Spleen (tissue), 11 donors: ENCODE data around the gene FOSB. TPM values are rescaled to one million over a fixed set of nuclear protein-coding genes. Genes with fewer than 3 reads are reported as not detected.

ENCODE experiments used
- DNase-seq: peaks from one replicate; pipeline ENCODE4 v3.0.0-alpha.2; 2020
- H3K27ac ChIP-seq, 8 donors: fragments of 200-600 bp; sonication (generic) in 7 of 8; 1 replicate in 4 of 8; 2 replicates in 4 of 8; pipeline versions ENCODE4 v1.5.0 to v1.8.0; 2016 to 2021; ENCODE audit warnings: inconsistent platforms in 4 of 8, mild to moderate bottlenecking in 4 of 8, moderate library complexity in 1 of 8
- H3K27me3 ChIP-seq, 7 donors: fragments of 200-600 bp; sonication (generic) in 6 of 7; replicated peaks in 1 of 7; 1 replicate in 4 of 7; 2 replicates in 3 of 7; pipeline versions ENCODE4 v1.5.0 to v1.8.0; 2016 to 2021; ENCODE audit warnings: inconsistent platforms in 3 of 7, mild to moderate bottlenecking in 1 of 7
- H3K36me3 ChIP-seq, 6 donors: fragments of 200-600 bp; sonication (generic) in 5 of 6; 1 replicate in 4 of 6; 2 replicates in 2 of 6; pipeline versions ENCODE4 v1.5.0 to v1.8.0; 2016 to 2021; ENCODE audit warnings: inconsistent platforms in 2 of 6
- H3K4me1 ChIP-seq, 6 donors: fragments of 200-600 bp; sonication (generic) in 5 of 6; 1 replicate in 3 of 6; 2 replicates in 3 of 6; pipeline versions ENCODE4 v1.5.0 to v1.8.0; 2016 to 2021; ENCODE audit warnings: inconsistent platforms in 3 of 6
- H3K4me3 ChIP-seq, 8 donors: fragments of 200-600 bp; sonication (generic) in 7 of 8; 1 replicate in 4 of 8; 2 replicates in 4 of 8; pipeline versions ENCODE4 v1.5.0 to v1.8.0; 2016 to 2021; ENCODE audit warnings: inconsistent platforms in 4 of 8, mild to moderate bottlenecking in 4 of 8, moderate library complexity in 2 of 8
- H3K9me3 ChIP-seq, 8 donors: fragments of 200-600 bp; sonication (generic) in 7 of 8; 1 replicate in 4 of 8; 2 replicates in 4 of 8; pipeline versions ENCODE4 v1.5.0 to v1.8.0; 2016 to 2021; ENCODE audit warnings: inconsistent platforms in 4 of 8
- POLR2A ChIP-seq, 3 donors: fragments of 450-650 bp; IDR thresholded peaks; one replicate each; pipeline ENCODE4 v1.5.1; 2017; ENCODE audit warnings: antibody characterized with exemption in 3 of 3, mild to moderate bottlenecking in 1 of 3
- POLR2AphosphoS5 ChIP-seq, 3 donors: sonication (generic); formaldehyde crosslinking; IDR thresholded peaks; one replicate each; pipeline ENCODE4 v1.5.1; 2017; ENCODE audit warnings: antibody characterized with exemption in 3 of 3
- WGBS, 5 donors: extraction: QIAGEN DNeasy Blood & Tissue Kit in 3 of 5; methylation state at CpG; one replicate each; pipeline versions ENCODE4 v1.1.5 to v1.1.7; 2013 to 2018; 5-methylcytosine and 5-hydroxymethylcytosine counted together
- intact Hi-C: fragments of 100-400 bp; cut with DNase I; formaldehyde crosslinking; loops from one replicate; pipeline ENCODE4 v1.15.0; 2023; ENCODE audit warnings: low total_unique reads
- polyA plus RNA-seq, 3 donors: library from polyadenylated mRNA; stranded (reverse); fragments of 200-250 nt; gene quantifications; one replicate each; pipeline ENCODE4 v1.2.1, GENCODE V29; 2013
- total RNA-seq, 7 donors: library from RNA; depleted of rRNA in 3 of 7; stranded (reverse); fragments of >200 nt in 3 of 7; fragmentation: NEBNext Ultra II Directional in 4 of 7; extraction: Animal tissue kit (Norgen Biotek cat#: 25700) in 4 of 7; gene quantifications; one replicate each; pipeline versions ENCODE4 v1.1.0 to v1.2.1, GENCODE V29; 2016 to 2021
- TF ChIP-seq, protein P1 (sequence below), 11 experiments: fragments of 200-600 bp in 7 of 11; fragments of 450-650 bp in 4 of 11; sonication (generic) in 4 of 11; IDR thresholded peaks in 8 of 11; conservative IDR thresholded peaks in 3 of 11; 1 replicate in 7 of 11; 2 replicates in 4 of 11; pipeline versions ENCODE4 v1.4.0 to v1.8.0; 2016 to 2021; ENCODE audit warnings: antibody characterized with exemption in 11 of 11, inconsistent platforms in 4 of 11, mild to moderate bottlenecking in 1 of 11
- donor health status: healthy with polysubstance abuse.
- donor health status: DM: no; HTN: no; CAD: no; lungs with moderate emphysema.
- donor health status: DM: no; HTN: no; CAD: no.
- donor health status: Bipolar disorder and iron deficiency.
- donor health status: healthy.
- donor health status: DM: no; HTN: no; CAD: no.
- donor health status: DM: yes; HTN: yes; CAD: no.

Gene FOSB
- total and polyA plus RNA-seq, 10 donors = 0.42 to 41.7 (median 1.5) TPM

- DNase-seq = peak; percentile 99
- no peaks in the 10 kb centered on the region for H3K9me3 ChIP-seq
- 0 to 3% (median 0%) methylated on average over 23 to 35 of the region's 35 CpGs for WGBS, 5 donors
- intact Hi-C loops = no loop called here
- TF ChIP-seq POLR2AphosphoS5 (IDR thresholded peaks at IDR 0.05) (peak; percentile 51 to 80 (median 72)), POLR2A (IDR thresholded peaks at IDR 0.05) (no peak)
- TF ChIP-seq, protein P1, sequence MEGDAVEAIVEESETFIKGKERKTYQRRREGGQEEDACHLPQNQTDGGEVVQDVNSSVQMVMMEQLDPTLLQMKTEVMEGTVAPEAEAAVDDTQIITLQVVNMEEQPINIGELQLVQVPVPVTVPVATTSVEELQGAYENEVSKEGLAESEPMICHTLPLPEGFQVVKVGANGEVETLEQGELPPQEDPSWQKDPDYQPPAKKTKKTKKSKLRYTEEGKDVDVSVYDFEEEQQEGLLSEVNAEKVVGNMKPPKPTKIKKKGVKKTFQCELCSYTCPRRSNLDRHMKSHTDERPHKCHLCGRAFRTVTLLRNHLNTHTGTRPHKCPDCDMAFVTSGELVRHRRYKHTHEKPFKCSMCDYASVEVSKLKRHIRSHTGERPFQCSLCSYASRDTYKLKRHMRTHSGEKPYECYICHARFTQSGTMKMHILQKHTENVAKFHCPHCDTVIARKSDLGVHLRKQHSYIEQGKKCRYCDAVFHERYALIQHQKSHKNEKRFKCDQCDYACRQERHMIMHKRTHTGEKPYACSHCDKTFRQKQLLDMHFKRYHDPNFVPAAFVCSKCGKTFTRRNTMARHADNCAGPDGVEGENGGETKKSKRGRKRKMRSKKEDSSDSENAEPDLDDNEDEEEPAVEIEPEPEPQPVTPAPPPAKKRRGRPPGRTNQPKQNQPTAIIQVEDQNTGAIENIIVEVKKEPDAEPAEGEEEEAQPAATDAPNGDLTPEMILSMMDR (IDR thresholded peaks at IDR 0.05 in 8 of 11, conservative IDR thresholded peaks at IDR 0.05 in 3 of 11) = peak; percentile 77 to 88 (median 83)
- H3K4me3 ChIP-seq = peak overlapping the region; percentile 45 to 88 (median 72)
- H3K27ac ChIP-seq = peak overlapping the region in 7 of 8 donors; percentile 42 to 88 (median 76)
- H3K27me3 ChIP-seq = no peaks in the 10 kb centered on the region
- H3K4me1 ChIP-seq = peaks cover 0 to 18% (median 11%) of the 10 kb centered on the region in 6 donors
- peaks cover 0 to 5% (median 0%) of the 10 kb centered on the region in 6 donors for H3K36me3 ChIP-seq
These were observed 17.7 kb downstream of the FOSB start for GRCh38 chr19:45485305-45486077.

- WGBS, 5 donors = 85 to 92% (median 91%) methylated on average over 15 of the region's 15 CpGs
- peaks cover 7 to 41% (median 28%) of the 10 kb centered on the region in 6 donors for H3K4me1 ChIP-seq
- no peak overlapping the region for H3K27ac ChIP-seq
- peaks cover 0 to 19% (median 5%) of the 10 kb centered on the region in 7 donors for H3K27me3 ChIP-seq
- DNase-seq = no peak
- H3K4me3 ChIP-seq = no peak overlapping the region
- H3K9me3 ChIP-seq = no peaks in the 10 kb centered on the region
- intact Hi-C loops = no loop called here
- H3K36me3 ChIP-seq = peaks cover 0 to 5% (median 0%) of the 10 kb centered on the region in 6 donors
- TF ChIP-seq POLR2AphosphoS5 (IDR thresholded peaks at IDR 0.05) (no peak), POLR2A (IDR thresholded peaks at IDR 0.05) (no peak)
- TF ChIP-seq, protein P1 (IDR thresholded peaks at IDR 0.05 in 8 of 11, conservative IDR thresholded peaks at IDR 0.05 in 3 of 11) = no peak
These were observed 20.9 kb downstream of the FOSB start for GRCh38 chr19:45488708-45489107.

DNA sequence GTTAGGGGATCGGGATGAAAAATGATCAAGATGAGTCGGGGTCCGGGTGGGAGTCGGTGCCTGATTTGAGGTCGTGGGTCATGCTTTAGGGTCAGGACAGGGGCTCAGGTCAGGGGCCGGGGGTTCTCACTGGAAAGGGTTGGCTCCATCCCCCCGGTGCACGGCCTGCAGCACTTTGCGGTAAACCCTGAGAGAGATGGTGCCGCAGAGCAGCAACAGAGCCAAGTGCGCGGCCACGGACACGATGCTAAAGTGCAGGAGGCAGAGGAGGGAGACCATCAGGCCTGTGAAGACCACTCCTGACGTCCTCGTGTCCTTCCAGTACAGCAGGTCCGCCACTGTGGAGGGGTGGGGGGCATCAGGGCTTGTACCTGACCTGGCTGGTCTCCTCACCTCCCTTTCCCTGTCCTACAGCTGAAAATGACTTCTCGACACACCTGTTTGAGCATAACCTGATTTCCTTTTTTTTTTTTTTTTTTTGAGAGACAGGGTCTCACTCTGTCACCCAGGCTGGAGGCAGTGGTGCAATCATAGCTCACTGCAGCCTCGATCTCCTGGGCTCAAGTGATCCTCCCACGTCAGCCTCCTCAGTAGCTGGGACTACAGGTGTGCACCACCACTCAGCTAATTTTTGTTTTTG lies 21.5 kb downstream of the FOSB start:
- peaks cover 0 to 25% (median 8%) of the 10 kb centered on the region in 7 donors for H3K27me3 ChIP-seq
- intact Hi-C loops = no loop called here
- no peak overlapping the region for H3K27ac ChIP-seq
- 86 to 93% (median 90%) methylated on average over 18 to 20 of the region's 20 CpGs for WGBS, 5 donors
- H3K4me3 ChIP-seq = no peak overlapping the region
- H3K36me3 ChIP-seq = peaks cover 0 to 7% (median 0%) of the 10 kb centered on the region in 6 donors
- H3K4me1 ChIP-seq = peaks cover 7 to 44% (median 29%) of the 10 kb centered on the region in 6 donors
- no peaks in the 10 kb centered on the region for H3K9me3 ChIP-seq
- no peak for DNase-seq
- no peak for TF ChIP-seq POLR2A (IDR thresholded peaks at IDR 0.05)
- TF ChIP-seq, protein P1 (IDR thresholded peaks at IDR 0.05 in 8 of 11, conservative IDR thresholded peaks at IDR 0.05 in 3 of 11) = no peak
- TF ChIP-seq POLR2AphosphoS5 (IDR thresholded peaks at IDR 0.05) = no peak
